ENCODE results near the gene ADAMTS9.

DNA sequence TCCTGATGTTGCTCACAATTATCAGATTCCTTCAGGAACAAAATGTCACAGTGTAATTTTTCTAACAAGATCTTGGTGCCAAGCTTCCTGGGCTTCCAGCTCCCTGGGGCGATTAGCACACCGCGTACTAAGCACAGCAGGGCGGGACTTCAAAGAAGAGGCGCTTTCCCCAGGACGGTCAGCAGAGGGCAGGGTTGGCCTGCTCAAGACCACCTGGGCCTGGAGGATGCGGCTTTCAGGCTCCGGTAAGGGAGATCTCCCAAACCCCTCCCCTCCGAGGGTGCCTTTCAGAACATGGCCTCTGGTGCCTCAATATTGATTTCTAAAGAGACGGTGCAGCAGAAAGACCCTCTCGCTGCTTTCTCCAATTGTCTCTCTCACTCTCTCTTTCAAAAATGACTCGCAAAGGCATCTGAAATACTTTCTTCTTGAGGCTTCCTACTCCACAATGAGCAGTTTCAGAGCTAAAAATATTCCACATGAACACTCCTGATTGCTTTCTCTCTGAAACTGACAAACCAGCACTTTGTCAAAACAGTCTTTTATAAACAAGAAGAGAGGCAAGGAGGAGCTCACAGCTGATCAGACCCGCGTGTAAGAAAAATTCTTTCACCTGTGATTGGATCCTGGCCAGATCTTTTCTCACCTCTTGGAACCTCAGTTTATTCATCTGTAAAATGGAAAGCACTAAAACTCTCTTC, 154.0 kb downstream of the ADAMTS9 start:
- TF ChIP-seq POLR2AphosphoS5 (IDR thresholded peaks at IDR 0.05; ENCODE audit: low read depth) (no peak), EZH2 (IDR thresholded peaks at IDR 0.05; ENCODE audit: low read depth, unreplicated experiment) (no peak), JUNB (IDR thresholded peaks at IDR 0.05; ENCODE audit: unreplicated experiment) (no peak), EZH2phosphoT487 (IDR thresholded peaks at IDR 0.05; ENCODE audit: unreplicated experiment) (no peak), CREB1 (CRISPR knock-in tag; IDR thresholded peaks at IDR 0.05; ENCODE audit: low read depth) (no peak), NANOG (IDR thresholded peaks at IDR 0.05; ENCODE audit: borderline replicate concordance) (no peak), STAT1 (IDR thresholded peaks at IDR 0.05; ENCODE audit: unreplicated experiment) (no peak), ZNF114 (CRISPR knock-in tag; IDR thresholded peaks at IDR 0.05) (no peak), ZNF331 (CRISPR knock-in tag; IDR thresholded peaks at IDR 0.05; ENCODE audit: low read depth) (no peak)
- TF ChIP-seq, protein P1, sequence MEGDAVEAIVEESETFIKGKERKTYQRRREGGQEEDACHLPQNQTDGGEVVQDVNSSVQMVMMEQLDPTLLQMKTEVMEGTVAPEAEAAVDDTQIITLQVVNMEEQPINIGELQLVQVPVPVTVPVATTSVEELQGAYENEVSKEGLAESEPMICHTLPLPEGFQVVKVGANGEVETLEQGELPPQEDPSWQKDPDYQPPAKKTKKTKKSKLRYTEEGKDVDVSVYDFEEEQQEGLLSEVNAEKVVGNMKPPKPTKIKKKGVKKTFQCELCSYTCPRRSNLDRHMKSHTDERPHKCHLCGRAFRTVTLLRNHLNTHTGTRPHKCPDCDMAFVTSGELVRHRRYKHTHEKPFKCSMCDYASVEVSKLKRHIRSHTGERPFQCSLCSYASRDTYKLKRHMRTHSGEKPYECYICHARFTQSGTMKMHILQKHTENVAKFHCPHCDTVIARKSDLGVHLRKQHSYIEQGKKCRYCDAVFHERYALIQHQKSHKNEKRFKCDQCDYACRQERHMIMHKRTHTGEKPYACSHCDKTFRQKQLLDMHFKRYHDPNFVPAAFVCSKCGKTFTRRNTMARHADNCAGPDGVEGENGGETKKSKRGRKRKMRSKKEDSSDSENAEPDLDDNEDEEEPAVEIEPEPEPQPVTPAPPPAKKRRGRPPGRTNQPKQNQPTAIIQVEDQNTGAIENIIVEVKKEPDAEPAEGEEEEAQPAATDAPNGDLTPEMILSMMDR (conservative IDR thresholded peaks at IDR 0.05; ENCODE audit: low read depth in 2 of 2), result peak; percentile 83 to 96
- TF ChIP-seq, protein P2, sequence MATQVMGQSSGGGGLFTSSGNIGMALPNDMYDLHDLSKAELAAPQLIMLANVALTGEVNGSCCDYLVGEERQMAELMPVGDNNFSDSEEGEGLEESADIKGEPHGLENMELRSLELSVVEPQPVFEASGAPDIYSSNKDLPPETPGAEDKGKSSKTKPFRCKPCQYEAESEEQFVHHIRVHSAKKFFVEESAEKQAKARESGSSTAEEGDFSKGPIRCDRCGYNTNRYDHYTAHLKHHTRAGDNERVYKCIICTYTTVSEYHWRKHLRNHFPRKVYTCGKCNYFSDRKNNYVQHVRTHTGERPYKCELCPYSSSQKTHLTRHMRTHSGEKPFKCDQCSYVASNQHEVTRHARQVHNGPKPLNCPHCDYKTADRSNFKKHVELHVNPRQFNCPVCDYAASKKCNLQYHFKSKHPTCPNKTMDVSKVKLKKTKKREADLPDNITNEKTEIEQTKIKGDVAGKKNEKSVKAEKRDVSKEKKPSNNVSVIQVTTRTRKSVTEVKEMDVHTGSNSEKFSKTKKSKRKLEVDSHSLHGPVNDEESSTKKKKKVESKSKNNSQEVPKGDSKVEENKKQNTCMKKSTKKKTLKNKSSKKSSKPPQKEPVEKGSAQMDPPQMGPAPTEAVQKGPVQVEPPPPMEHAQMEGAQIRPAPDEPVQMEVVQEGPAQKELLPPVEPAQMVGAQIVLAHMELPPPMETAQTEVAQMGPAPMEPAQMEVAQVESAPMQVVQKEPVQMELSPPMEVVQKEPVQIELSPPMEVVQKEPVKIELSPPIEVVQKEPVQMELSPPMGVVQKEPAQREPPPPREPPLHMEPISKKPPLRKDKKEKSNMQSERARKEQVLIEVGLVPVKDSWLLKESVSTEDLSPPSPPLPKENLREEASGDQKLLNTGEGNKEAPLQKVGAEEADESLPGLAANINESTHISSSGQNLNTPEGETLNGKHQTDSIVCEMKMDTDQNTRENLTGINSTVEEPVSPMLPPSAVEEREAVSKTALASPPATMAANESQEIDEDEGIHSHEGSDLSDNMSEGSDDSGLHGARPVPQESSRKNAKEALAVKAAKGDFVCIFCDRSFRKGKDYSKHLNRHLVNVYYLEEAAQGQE (IDR thresholded peaks at IDR 0.05; ENCODE audit: unreplicated experiment), result no peak
- TF ChIP-seq, protein P3, sequence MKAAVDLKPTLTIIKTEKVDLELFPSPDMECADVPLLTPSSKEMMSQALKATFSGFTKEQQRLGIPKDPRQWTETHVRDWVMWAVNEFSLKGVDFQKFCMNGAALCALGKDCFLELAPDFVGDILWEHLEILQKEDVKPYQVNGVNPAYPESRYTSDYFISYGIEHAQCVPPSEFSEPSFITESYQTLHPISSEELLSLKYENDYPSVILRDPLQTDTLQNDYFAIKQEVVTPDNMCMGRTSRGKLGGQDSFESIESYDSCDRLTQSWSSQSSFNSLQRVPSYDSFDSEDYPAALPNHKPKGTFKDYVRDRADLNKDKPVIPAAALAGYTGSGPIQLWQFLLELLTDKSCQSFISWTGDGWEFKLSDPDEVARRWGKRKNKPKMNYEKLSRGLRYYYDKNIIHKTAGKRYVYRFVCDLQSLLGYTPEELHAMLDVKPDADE (IDR thresholded peaks at IDR 0.05), result no peak
- TF ChIP-seq, protein P4, sequence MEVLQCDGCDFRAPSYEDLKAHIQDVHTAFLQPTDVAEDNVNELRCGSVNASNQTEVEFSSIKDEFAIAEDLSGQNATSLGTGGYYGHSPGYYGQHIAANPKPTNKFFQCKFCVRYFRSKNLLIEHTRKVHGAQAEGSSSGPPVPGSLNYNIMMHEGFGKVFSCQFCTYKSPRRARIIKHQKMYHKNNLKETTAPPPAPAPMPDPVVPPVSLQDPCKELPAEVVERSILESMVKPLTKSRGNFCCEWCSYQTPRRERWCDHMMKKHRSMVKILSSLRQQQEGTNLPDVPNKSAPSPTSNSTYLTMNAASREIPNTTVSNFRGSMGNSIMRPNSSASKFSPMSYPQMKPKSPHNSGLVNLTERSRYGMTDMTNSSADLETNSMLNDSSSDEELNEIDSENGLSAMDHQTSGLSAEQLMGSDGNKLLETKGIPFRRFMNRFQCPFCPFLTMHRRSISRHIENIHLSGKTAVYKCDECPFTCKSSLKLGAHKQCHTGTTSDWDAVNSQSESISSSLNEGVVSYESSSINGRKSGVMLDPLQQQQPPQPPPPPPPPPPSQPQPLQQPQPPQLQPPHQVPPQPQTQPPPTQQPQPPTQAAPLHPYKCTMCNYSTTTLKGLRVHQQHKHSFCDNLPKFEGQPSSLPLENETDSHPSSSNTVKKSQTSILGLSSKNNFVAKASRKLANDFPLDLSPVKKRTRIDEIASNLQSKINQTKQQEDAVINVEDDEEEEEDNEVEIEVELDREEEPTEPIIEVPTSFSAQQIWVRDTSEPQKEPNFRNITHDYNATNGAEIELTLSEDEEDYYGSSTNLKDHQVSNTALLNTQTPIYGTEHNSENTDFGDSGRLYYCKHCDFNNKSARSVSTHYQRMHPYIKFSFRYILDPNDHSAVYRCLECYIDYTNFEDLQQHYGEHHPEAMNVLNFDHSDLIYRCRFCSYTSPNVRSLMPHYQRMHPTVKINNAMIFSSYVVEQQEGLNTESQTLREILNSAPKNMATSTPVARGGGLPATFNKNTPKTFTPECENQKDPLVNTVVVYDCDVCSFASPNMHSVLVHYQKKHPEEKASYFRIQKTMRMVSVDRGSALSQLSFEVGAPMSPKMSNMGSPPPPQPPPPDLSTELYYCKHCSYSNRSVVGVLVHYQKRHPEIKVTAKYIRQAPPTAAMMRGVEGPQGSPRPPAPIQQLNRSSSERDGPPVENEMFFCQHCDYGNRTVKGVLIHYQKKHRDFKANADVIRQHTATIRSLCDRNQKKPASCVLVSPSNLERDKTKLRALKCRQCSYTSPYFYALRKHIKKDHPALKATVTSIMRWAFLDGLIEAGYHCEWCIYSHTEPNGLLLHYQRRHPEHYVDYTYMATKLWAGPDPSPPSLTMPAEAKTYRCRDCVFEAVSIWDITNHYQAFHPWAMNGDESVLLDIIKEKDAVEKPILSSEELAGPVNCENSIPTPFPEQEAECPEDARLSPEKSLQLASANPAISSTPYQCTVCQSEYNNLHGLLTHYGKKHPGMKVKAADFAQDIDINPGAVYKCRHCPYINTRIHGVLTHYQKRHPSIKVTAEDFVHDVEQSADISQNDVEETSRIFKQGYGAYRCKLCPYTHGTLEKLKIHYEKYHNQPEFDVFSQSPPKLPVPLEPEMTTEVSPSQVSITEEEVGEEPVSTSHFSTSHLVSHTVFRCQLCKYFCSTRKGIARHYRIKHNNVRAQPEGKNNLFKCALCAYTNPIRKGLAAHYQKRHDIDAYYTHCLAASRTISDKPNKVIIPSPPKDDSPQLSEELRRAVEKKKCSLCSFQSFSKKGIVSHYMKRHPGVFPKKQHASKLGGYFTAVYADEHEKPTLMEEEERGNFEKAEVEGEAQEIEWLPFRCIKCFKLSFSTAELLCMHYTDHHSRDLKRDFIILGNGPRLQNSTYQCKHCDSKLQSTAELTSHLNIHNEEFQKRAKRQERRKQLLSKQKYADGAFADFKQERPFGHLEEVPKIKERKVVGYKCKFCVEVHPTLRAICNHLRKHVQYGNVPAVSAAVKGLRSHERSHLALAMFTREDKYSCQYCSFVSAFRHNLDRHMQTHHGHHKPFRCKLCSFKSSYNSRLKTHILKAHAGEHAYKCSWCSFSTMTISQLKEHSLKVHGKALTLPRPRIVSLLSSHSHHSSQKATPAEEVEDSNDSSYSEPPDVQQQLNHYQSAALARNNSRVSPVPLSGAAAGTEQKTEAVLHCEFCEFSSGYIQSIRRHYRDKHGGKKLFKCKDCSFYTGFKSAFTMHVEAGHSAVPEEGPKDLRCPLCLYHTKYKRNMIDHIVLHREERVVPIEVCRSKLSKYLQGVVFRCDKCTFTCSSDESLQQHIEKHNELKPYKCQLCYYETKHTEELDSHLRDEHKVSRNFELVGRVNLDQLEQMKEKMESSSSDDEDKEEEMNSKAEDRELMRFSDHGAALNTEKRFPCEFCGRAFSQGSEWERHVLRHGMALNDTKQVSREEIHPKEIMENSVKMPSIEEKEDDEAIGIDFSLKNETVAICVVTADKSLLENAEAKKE (CRISPR knock-in tag; IDR thresholded peaks at IDR 0.05), result no peak
